ENCODE data around the gene CFAP157.

GRCh38 chr9:127698386-127698785 lies 8.4 kb upstream of the CFAP157 start:
- TF ChIP-seq GATA3 (IDR thresholded peaks at IDR 0.05; ENCODE audit: low read depth, low read length): no peak
- TF ChIP-seq GATA2 (IDR thresholded peaks at IDR 0.05; ENCODE audit: low read depth, low read length): no peak
